CD4-positive, alpha-beta T cell treated with Interleukin-17A for 1 hour (primary cell): ENCODE measurements around the gene OR4D1.

Experiments
- DNase-seq: peaks from one replicate; pipeline ENCODE4 v3.0.0-alpha.2; 2020

Gene OR4D1

DNA sequence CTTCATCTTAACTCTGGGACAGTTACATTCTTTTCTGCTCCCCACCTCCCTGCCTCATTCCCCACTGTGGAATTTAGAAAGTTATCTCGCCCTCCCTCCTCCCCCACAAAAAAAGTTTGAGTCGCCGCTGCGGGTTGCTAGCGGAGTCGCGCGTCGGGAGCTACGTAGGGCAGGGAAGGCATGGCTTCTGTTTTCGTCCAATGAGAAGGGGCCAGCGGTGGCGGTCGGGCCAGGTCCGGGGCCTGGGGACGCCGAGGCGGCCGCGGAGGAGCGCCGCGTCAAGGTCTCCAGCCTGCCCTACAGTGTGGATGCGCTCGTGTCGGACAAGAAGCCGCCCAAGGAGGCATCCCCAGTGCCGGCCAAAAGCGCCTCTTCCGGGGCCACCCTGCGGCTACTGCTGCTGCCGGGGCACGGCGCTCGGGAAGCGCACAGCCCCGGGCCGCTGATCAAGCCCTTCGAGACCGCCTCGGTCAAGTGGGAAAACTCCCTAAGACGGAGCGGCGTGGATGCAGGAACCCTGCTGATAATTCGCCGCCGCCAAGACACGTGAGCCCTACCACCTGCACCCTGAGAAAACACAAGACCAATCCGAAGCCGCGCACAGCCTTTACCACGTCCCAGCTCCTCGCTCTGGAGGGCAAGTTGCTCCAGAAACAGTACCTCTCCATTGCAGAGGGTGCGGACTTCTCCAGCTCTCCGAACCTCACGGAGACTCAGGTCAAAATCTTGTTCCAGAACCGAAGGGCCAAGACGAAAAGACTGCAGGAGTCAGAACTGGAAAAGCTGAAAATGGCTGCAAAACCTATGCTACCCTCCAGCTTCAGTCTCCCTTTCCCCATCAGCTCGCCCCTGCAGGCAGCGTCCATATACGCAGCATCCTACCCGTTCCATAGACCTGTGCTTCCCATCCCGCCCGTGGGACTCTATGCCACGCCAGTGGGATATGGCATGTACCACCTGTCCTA lies 8.9 kb downstream of the OR4D1 start:
- peak; percentile 73 for DNase-seq

DNA sequence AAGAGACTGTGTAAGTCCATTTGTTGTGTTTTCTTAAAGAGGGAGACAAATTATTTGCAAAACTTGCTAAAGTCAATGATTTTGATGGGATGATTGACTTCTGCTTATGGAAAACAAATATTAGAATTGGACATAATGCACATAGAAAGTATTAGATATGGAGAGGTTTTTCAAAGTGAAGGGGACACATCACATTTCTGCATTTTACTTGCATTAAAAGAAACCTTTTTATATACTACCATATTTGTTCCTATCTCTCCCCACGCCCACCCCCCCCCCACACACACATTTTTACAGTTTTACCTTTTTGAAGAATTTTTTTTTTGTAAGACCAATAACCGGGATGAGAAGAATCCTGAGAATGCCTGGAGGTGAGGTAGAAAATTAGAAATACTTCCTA lies 10.0 kb downstream of the OR4D1 start:
- DNase-seq: no peak

DNA sequence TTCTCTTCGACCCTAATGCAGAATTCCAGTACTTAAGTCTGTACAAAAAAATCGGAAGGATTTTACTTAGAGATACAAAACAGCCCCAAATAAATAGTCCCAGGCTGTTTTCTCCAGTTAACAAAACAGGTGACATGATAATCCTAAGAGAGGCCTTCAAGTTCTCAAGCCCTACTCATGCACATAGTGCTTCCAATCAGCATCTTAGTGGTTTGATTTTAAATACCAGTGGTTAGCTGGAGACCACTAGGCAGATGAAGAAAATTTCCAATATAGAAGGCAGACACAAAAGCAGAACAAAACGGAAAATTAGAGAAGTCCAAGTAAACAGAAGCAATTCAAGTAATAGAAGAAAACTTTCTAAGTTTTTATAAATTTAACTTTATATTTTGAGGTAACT lies 13.4 kb downstream of the OR4D1 start:
- no peak for DNase-seq

GRCh38 chr17:58165981-58166380 lies 17.8 kb downstream of the OR4D1 start:
- DNase-seq: no peak

- DNase-seq: no peak
Observed at GRCh38 chr17:58166682-58167081, 18.5 kb downstream of the OR4D1 start, which contains the start of gene OR4D2. Gene OR4D2, plus strand, starts transcription at chr17:58166982. Its CDS starts 2,674 bp downstream, at chr17:58169656.

DNA sequence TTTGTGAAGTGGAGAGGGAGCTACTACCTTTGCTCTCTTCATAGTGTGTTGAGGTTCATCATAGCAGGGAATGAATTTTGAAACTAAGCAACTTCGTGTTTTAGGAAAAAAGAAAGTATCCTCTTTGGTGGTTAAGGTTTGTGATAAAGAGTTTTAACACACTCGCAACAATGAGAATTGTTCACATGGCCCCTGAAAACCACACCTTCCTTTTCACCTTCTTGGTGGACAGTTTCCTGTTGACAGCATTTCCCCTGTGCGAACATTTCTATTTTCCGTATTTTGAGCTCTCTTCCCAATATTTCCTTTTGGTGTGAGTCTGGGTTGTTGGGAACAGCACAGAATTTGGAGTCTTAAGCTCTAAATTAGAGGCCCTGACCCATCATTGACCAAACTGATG lies 22.4 kb downstream of the OR4D1 start:
- DNase-seq: peak; percentile 37

DNA sequence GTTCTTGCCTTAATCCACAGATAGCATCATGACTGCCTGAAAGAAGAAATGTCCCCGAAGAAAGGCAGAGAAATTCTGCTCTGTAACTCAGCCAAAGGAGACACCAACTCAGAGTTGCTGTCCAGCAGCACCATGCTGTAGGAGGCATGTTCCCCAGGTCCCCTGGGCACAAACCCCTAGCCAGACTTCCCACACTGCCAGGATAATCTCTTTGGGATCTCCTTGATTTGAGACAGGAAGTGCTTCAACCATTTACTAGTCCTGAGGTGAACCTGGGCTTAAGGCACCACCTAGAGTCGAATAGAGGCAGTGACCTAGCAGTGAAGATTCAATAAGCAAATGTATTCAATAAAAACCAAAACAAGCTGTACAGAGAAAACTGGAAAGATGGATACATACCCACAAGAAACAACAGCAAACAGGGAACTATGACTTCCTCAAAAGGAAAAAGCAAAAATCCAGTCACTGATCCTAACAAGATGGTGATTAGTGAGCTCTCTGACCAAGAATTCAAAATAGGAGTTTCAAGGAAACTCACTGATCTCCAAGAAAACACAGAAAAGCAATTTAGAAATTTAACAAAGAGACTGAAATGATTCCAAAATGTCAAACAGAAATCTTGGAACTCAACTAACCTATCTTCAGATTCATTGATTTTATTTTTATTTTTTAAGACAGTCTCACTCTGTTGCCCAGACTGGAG lies 24.3 kb downstream of the OR4D1 start:
- DNase-seq: peak; percentile 79

DNA sequence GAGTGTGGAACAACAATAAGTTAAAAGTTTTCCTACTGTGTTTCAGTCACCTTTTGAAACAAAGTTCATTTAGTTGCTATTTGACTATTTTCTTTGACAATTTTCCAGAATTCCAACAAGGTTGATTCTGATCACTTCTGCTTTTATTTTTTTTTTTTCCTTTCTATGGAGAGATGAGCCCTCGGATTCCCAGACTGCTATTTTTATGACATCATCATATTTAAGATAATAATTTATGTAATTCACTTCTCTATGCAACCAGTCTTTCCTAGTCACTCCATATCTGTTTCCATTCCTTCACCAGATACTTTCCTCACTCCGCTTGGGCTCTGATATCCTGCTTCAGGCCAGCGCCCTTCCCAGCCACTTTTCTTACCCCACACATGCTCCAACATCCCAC lies 26.7 kb downstream of the OR4D1 start:
- DNase-seq: no peak

DNA sequence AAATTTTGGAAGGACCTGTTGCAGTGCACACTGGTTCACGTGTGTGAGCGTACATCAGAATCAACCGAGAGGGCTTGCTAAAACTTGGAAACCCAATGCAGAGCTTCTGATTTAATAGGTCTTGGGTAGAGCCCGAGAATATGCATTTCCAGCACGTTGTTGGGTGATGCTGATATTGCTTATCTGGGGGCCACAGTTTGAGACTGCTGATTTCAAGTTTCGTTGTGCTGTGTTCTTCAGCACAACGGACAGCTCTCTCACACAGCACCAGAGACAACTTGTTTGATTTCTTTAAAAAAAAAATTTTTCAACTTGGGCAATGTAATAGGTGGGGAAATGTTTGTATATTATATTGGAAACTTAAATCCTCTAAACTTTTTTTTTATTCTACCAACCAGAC lies 28.0 kb downstream of the OR4D1 start:
- DNase-seq: no peak

- no peak for DNase-seq
Observed at GRCh38 chr17:58181796-58182195, 33.6 kb downstream of the OR4D1 start.

DNA sequence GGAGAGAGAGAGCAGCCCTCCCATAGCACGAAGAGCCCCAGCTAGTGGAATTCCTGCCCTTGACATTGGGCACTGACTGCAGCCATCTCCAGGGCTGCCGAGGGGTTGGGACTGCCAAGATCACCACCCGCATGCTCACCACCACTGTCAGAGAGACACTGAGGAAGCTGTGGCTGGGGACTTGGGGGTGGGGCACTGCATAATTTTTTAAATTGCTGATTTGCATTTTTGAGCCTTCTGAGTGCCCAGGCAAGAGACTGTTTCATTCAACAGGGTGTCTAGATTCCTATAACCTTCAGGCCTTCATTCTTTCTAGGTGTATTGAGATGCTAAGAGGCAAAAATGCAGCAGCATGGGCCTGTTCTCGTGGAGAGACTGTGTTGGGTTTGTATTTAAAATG lies 35.3 kb downstream of the OR4D1 start:
- no peak for DNase-seq

- no peak for DNase-seq
Observed at GRCh38 chr17:58184308-58184985, 36.3 kb downstream of the OR4D1 start.

DNA sequence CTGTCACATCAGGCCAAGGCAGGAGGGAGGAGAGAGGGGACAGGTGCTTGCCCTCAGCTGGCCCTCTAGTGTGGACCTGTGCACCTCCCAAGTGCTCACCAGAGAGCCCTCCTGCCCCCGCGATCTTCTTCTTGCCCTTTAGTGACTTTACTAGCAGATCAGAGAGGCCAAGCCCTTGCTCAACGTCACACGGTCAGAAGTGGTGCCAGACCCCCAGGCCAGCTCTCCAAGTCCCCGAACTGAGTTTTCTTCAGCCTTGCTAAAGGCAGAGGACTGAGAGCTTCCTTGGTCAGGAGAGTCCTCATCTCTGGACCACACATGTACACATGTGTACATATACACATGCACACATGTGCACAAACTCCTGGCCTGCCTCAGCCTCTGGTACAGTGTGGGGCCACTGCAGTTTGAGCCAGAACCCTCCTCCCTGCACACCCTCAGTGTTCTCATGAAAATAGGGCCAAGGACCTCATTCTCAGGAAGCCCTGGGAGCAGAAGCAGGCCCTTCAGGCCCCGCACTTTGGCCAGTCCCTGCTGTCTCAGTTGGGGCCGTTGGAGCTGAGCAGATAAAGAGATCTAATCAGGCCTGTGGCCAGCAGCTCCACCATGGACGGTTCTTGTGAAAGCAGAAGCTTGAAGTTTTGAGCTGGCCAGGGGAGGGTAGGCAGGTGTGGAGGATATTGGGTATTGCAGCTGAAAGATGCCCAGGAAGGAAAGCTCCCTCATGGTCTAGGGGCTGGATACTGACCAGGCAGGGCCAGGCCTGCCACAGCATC lies 37.0 kb downstream of the OR4D1 start:
- no peak for DNase-seq

DNA sequence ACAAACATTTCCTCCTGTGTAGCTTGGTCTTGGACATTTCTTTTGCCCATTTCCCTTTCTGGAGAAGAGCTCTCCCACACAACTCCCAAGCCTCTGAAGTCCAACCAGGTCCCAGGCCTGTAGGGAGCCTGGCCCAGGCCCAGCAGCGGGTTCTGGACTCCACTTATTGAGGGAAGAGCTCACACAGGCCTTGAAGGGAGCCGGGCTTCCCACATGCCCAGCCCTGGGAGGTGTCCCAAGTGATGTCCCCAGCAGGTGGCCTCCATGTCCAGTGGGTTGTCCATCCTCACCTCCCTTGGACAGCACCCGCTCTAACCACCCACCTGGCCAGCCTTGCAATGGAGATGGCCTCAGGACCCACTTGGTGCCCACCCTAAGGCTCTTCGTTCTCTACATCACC lies 38.4 kb downstream of the OR4D1 start:
- DNase-seq: no peak

DNA sequence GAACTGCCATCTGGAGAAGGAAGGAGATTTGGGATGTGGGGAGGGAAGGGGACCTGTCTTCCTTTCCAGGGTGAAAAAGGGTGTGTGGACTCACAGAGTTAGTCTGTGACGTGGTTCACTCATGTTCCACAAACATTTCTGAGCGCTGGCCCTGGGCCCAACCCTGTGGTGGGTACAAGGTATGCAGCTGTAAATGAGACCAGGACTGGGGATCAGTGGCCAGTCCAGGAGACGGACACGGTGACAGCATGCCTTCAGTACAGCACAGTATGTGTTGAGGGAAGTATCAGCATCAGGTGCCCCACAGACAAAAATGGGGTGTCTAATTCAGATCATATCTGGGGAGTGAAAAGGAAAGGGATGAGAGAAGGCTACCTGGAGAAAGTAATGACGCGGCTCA lies 38.9 kb downstream of the OR4D1 start:
- no peak for DNase-seq

GRCh38 chr17:58187675-58188074 lies 39.5 kb downstream of the OR4D1 start:
- DNase-seq: no peak

- no peak for DNase-seq
Observed at GRCh38 chr17:58189436-58190146, 41.4 kb downstream of the OR4D1 start.

DNA sequence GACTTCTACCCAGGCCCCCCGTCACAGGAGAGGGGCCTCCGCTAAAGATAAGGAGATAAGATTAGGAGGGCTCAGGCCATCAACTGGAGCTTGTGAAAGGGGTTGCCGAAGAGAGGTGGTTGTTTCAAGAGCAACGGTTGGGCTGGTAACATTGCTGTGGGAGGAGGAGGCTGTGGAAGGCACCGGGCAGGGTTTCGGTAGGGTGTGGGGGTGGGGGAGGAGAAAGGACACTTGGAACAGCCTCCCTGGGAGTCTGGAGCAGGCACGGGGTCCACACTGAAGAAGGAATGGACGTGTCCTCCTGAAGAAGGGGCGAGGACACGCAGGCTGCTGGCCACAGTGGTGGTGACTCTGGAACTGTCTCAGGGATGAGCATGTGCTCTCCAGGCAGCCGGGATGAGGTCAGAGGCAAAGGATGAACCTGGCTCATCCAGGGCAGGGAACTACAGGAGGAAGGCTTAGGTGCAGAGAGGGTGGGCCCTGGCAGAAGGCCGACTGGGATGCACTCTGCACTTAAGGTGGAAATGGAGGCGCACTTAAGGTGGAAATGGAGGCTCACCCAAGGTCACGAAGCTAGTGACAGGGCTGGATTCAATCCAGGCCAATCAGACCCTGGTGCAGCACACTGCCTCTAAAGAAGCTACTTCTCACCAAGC lies 43.2 kb downstream of the OR4D1 start:
- no peak for DNase-seq

GRCh38 chr17:58192612-58193011 lies 44.4 kb downstream of the OR4D1 start, which contains the start of gene EPX:
Gene EPX, plus strand, starts transcription at chr17:58192726. Its CDS starts 121 bp downstream, at chr17:58192847.
- no peak for DNase-seq

DNA sequence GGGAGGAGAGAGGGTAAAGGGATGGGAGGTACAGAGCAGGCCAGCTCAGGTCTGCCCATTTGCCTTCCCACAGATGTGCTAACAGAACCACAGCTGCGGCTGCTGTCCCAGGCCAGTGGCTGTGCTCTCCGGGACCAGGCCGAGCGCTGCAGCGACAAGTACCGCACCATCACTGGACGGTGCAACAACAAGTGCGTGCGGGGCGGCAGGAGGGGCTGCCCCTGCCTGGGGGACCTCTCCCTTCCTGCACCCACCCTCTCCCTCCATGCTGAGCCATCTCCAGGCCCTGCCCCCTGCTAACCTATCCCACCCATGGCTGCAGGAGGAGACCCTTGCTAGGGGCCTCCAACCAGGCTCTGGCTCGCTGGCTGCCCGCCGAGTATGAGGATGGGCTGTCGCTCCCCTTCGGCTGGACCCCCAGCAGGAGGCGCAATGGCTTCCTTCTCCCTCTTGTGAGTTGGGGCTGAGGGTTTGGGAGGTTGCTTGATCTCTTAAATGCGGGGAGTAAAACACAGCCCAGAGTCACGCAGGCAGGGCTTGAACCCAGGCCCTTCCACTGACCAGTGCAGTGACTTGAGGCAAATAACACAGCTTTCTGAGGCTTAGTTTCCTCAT lies 45.6 kb downstream of the OR4D1 start:
- DNase-seq: no peak
